ENCODE measurements around the gene GREM2.

GREM2 gene

DNA sequence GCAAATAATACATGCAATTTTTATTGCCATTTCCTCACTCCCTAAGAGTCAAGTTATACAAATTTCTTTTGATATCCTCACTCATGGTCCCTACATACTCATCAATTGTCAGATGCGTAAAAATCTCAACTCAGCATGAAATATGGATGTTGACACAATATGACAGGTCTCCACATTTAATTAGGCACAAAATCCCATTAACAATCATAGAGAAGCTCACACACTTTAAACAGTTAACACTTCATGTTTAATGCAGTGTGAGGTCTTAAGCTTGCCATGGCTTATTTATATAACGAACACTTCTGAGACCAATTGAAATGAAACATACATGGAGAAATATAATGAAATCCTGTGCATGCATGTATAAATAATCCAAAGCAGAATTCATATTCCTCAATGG is 58.6 kb downstream of the GREM2 start:
- no peak for DNase-seq

DNA sequence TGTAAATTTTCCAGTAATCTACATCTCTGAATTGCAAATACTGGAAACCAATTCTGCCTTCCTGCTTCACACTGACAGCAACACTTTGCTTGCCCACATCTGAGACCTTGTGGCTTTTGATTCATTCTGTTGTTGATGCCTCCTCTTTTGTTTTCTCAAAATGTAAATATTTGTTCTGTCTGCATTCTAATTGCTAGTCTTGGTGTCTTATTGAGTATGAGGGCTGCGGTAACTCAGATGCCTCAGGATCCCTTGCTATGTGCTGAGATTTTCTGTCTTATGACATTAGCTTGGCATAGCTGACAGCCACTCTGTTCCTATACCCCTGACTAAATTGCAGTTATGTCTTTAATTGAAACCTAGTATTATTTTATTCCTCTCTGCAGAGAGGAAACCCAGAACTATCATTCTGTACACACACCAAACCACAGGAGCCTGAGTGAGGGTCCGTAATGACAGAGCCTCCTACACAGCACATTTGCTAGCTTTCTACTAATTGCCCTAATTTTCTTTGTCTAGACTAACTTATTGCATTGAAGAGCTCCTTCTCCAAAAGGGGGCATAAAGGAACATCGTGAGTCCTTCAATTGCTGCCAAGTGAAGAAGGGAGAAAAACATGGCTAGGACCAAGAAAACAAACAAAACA is 72.1 kb downstream of the GREM2 start:
- DNase-seq = no peak

DNA sequence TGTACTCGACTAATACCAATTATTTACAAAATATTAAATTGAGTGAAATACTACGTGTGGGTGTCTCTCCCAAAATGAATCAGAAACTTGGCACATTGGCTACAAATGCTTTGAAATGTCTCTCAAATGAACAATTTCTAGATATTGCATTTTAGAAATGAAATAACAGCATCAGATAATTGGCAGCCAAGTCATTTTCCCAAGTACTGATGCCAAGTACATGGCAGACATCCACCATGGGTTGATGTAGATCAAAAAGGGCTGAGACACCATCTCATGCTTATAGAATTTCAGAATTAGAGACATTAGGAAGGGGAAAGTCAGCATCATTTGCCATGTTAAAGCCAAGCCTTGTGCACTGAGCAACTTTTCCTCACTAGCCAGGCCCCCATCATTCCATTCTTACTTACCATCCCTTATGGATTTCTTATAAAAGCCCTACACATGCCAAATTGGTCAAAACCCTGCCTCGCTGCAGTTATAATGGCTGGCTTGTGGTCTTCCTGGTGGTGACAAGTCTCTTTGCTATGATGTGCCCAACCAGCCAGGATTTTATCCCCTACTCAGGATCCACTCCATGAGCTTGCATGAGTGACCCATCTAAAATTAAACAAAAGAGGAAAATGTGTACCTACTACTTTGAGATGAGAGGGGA is 73.1 kb downstream of the GREM2 start:
- no peak for DNase-seq

DNA sequence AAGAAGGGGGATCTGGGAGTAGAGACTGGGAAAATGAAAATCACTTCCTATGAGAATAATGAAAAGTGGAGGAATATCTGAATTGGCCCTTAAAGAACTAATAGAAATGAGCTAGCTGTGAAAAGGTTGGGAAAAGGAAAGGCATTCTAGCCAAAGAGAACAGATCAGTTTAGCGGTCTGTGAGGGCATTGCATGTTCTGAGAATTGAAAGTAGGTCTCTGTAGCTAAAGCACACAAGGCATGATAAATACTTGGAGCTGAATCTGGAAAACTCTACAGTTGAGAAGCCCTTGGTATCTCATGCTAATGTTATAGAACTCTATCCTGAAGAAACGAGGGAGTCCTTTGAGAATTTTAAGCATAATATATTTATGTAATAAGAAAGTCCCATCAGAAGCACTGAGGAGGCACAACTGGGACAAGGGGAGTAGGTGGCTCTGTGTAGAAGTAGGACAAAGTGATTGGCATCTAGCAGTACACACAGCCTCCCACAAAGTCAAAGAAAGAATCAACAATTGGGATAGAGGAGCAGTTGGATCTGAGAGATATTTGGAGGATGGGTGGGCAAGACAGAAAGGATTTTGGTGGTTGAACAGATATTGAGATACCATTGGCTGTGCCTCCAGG is 78.7 kb downstream of the GREM2 start:
- DNase-seq = no peak

DNA sequence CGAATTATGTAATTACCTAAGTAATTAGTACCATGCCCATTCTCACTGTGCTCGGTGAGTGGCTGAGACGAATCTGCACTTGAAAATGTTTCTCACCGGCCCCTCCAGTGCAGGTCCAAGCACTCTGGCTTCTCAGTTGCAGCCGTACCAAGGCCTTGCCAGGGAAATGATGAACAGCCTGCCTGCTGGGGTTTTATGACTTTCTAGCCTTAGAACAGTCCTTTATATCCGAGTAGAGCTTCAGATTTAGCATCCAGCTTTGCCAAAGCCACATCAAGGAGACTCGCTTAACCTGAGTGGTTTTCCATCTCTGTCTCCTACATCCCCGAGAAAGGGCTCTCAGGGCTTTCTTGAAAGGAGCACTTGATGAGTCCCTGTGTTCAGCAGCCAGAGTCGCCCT is 83.4 kb downstream of the GREM2 start:
- no peak for DNase-seq

- DNase-seq = no peak
These were observed 84.9 kb downstream of the GREM2 start for GRCh38 chr1:240527086-240527485.

DNA sequence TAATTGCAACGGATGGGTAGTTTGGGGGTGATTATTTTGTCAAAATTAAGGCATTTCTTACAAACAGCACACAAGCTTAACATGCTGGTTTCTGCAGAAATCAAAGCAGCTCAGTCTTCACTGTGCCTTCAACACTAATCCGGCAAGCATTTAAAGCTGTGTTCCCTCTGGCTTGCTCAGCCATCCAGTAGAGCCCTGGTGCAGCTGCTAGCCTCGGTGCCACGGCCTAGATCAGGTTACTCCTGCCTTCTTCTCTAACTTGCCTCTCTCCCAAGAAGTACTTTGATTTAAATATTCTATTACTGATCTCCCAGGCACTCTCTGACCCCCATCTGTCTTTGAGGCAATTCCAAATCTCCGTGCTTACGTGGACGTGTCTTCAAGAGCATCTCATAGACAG is 85.6 kb downstream of the GREM2 start:
- no peak for DNase-seq

DNA sequence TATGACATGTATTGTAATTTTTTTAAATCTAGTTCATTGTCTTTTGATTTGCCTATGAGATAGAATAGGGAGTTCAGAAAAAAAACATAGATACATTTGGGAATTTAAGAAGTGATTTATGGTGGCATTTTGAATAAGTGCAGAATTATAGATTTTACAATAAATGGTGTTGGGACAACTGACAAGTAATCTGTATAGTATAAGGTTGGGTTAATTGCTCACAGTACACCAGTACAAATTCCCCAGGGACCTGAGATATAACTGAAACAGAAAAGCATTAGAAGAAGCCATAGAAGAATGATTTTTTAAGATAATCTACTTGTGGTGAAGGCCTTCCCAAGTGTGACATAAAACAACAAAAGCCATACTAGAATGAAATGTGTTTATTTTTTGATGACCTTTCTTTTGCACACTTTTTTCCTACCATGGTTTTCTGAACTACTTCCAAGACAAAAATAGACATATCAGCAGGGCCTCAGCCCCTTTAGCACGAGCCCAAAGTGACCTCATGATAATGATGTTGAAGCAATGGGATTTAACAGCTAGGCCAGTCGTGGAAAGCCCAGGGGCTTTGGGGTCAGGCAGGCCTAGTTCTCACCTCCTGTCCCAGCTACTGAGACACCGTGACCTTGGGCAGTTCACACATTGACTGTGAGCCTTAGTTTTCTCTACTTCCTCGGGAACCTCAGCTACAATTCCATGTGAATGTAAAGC is 87.4 kb downstream of the GREM2 start:
- no peak for DNase-seq

GRCh38 chr1:240522122-240522822 is 89.7 kb downstream of the GREM2 start:
- DNase-seq = no peak

DNA sequence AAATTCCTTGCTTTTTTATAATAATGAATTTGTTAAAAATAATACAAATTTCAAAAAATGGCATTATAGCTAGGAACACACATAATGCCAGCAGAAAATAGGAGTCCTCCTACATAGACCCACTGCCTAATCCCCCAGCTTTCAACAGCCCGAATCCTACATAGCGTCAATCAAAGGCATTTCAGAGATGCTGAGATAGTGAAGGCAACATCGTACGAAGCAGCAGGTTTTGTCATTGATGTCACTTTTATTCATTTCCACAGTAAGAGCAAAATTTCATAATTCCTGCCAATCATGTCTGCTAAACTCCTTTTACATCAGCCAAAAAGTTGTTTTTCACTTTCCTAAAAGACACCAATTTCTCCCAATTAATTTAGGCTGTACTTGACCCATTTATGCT is 94.1 kb downstream of the GREM2 start:
- no peak for DNase-seq

GRCh38 chr1:240516069-240516468 is 95.9 kb downstream of the GREM2 start:
- DNase-seq = no peak

DNA sequence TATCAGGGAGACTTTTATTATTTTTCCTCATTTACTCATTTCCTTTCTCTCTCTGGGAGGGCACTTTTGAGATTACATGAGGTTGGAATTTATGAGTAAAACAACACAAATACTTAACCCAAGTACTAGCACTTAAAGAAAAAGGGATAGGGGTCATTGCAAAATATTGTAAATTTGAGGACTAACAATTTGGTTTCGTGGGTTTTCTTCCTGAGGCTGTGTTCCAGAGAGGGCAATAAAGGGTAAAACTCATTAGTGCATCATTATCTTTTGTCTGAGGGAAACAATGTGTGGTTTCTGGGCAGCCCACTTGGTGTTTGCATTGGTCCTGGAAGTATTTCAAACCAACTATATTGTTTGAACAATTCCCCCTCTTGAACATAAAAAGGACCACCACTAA is 96.5 kb downstream of the GREM2 start:
- DNase-seq = no peak

DNA sequence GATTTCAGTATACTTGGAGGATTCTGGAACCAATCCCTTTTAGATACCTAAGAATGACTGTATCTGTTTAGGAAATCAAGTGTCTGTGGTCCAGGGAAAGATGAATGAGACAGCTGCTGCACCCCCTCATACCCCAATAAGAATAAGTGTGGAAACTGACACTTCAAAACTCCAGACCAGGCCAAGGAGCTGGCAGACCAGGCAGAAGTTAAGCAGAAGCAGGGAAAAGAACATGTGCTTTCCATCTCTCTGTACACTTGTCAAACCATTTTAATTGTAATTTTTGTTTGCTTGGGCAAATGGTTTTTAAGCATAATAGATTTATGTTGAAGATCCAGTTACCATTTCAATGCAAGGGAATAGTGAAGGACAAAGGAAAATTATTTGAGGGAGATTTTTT is 100.2 kb downstream of the GREM2 start:
- no peak for DNase-seq

GRCh38 chr1:240508950-240509349 is 103.0 kb downstream of the GREM2 start:
- DNase-seq = no peak

DNA sequence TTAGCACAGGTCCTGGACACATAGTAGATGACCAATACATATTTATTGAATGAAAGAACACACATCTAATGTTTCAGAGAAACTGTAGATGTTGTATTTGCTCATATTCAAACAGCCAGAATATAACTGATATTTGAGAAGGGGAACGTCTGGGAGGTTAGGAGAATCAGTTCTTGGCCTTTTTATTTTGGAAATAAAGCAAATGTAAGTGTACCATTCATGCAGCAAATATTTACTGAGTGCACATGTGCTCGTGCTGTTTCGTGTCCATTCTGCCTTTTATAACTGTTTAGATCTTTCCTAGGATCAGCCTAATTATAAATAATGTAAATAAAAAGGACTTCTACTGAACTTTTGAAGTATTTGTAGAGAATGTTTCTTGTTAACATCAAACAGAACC is 103.8 kb downstream of the GREM2 start:
- DNase-seq = no peak

DNA sequence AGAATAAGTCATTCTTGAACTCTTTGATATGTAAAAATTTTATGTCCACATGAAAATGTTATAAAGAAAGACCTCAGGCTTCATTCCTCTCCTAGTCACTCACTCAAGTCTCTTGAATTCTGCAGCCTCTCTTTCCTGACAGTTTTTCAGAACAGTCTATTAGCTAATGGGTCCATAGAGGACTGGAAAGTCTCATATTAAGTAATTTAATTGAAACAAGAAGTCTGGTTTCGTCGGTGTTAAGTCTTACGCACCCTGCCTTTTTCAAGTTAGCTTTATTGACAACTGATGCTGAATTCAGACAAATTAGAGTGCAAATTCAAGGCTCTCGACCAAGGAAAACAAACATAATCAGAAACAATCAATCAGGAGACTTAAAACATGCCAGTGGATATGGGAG is 105.8 kb downstream of the GREM2 start:
- DNase-seq = no peak

GRCh38 chr1:240503558-240503957 is 108.4 kb downstream of the GREM2 start:
- no peak for DNase-seq

DNA sequence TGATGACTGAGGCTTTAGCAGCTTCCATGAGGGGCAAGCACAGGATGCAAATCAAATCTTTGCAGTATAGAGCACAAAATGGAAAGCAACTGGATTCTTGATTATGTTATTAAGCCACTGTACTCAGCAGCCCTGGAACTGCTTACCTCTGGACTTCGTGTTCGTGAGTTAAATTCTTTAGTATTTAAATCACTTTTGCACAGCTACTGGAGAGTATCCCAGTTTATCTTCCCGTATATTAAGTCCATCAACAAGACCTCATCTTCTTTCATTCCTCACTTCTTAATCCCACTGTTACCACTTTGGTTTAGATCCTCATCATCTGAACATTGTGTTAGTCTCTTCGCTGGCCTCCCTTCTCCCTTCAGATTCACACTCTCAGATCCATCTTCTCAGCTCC is 108.9 kb downstream of the GREM2 start:
- DNase-seq = no peak

GRCh38 chr1:240501115-240501514 is 110.8 kb downstream of the GREM2 start:
- DNase-seq = no peak

DNA sequence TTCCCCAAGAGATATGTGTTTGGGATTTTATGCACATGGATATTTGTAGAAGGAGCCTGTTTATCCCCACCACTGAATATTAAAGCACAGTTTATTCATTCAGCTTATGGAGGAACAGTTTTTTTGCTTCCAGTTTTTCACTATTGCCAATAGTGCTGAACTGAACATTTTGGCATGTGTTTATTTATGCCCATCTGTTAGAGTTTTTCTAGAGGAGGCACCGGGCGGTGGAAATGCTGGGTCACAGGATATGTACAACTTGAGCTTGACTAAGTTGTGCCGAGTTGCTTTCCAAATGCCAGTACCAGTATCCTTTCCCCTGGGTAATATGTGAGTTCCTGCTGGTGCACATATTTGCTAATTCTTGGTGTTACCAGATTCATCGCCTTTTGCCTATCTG is 111.3 kb downstream of the GREM2 start:
- no peak for DNase-seq

- no peak for DNase-seq
These were observed 112.9 kb downstream of the GREM2 start for GRCh38 chr1:240499012-240499411.

DNA sequence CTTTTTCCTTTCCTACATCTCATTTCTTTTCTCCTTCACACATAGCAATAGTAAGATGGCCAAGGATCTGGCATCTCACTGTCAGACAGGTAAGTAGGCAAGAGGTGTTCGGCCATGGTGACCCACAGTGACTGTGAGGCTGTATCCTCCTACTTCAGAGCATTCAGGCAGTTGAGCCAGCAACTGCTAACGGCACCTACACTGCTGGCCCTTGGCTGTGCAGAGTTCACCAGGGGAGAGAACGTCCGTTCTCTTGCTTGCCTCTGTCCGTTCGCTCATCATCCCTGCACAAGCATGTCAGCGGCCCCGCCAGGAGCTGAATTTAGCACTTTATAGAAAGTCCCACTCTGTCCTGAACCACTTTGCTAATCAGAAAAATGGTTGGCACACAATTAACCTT is 113.6 kb downstream of the GREM2 start:
- DNase-seq = no peak

GRCh38 chr1:240497908-240498307 is 114.0 kb downstream of the GREM2 start:
- no peak for DNase-seq
